Measurements from ENCODE around the gene SIRT5. TPM values are rescaled to one million over a fixed set of nuclear protein-coding genes. Genes with fewer than 3 reads are reported as not detected.

SIRT5 gene
- total RNA-seq, 1 experiment from 2014 or later = 14.3 TPM

GRCh38 chr6:13550656-13551055 lies 23.7 kb upstream of the SIRT5 start:
- no peak overlapping the region for H4K8ac ChIP-seq (replicated peaks; ENCODE audit: insufficient read length, low read depth, low read length)
- H4K91ac ChIP-seq (ENCODE audit: insufficient read length, low read depth, low read length) = no peak overlapping the region
- no peak overlapping the region for H3T11ph ChIP-seq (ENCODE audit: low read length)
- H3K4me2 ChIP-seq (ENCODE audit: insufficient read depth, insufficient read length, low read length) = no peak overlapping the region
- H3K4ac ChIP-seq (ENCODE audit: low read depth, low read length) = no peak overlapping the region
- Mint-ChIP-seq H3K27ac (no peak overlapping the region; a peak in 1 of 7 replicates), H3K27me3 (ENCODE audit: low read depth) (no peaks in the 10 kb centered on the region; the same call in 1 of the 2 replicates), H3K36me3 (ENCODE audit: insufficient read depth in 1 of 3, low read depth in 3 of 3) (peaks cover 0 to 3% (median 2%) of the 10 kb centered on the region in 3 experiments; a peak in 2 of 7 replicates), H3K4me3 (no peak overlapping the region), H3K4me1 (peaks cover 39 to 48% of the 10 kb centered on the region in 2 experiments), H3K9me3 (peaks cover 2% of the 10 kb centered on the region in 2 experiments)
- H3K27me3 ChIP-seq (ENCODE audit: insufficient read depth, low read length) = no peaks in the 10 kb centered on the region
- no peaks in the 10 kb centered on the region for H3K23me2 ChIP-seq (ENCODE audit: insufficient read length, low read depth, low read length, poor library complexity, severe bottlenecking)
- H3K23ac ChIP-seq (ENCODE audit: insufficient read length, low read depth, low read length) = no peak overlapping the region
- H3K56ac ChIP-seq (ENCODE audit: insufficient read length, low read depth, low read length) = no peak overlapping the region
- no peaks in the 10 kb centered on the region for H3K79me2 ChIP-seq (ENCODE audit: insufficient read depth, low read length)
- H2BK15ac ChIP-seq (ENCODE audit: low read depth, low read length) = no peak overlapping the region
- H4K5ac ChIP-seq (ENCODE audit: insufficient read length, low read depth, low read length) = no peak overlapping the region
- no peak overlapping the region for H2BK20ac ChIP-seq (ENCODE audit: low read depth, low read length, poor library complexity, severe bottlenecking)
- no peak overlapping the region for H3K18ac ChIP-seq (ENCODE audit: insufficient read length, low read depth, low read length)
- H4K20me1 ChIP-seq (ENCODE audit: control insufficient read depth, insufficient read depth, insufficient read length) = no peaks in the 10 kb centered on the region
- H3K4me1 ChIP-seq (ENCODE audit: insufficient read depth, low read length) = no peaks in the 10 kb centered on the region; the same call in 1 of the 2 replicates
- H2BK12ac ChIP-seq (ENCODE audit: insufficient read length, low read depth, low read length) = no peak overlapping the region
- no peak overlapping the region for H3K9ac ChIP-seq (ENCODE audit: extremely low read depth, insufficient read length, low read length)
- TF ChIP-seq CTCF (conservative IDR thresholded peaks at IDR 0.05) = no peak
- no peak overlapping the region for H2AFZ ChIP-seq (ENCODE audit: low read length)
- H2BK120ac ChIP-seq (ENCODE audit: low read depth, low read length, poor library complexity, severe bottlenecking) = no peak overlapping the region
- no peak overlapping the region for H2BK5ac ChIP-seq (ENCODE audit: insufficient read length, low read length)
- H2AK5ac ChIP-seq (ENCODE audit: insufficient read length, low read length) = no peak overlapping the region
- H3K79me1 ChIP-seq (ENCODE audit: insufficient read depth, low read depth, low read length, poor library complexity, severe bottlenecking) = no peaks in the 10 kb centered on the region
- no peak overlapping the region for H3K27ac ChIP-seq (ENCODE audit: insufficient read length, low read depth, low read length)
- no peak for DNase-seq
- H3K9me3 ChIP-seq (ENCODE audit: control insufficient read depth, low read depth, low read length) = no peaks in the 10 kb centered on the region
- no peak overlapping the region for H3K14ac ChIP-seq (ENCODE audit: insufficient read depth, low read length)
